Measurements from ENCODE around the gene VEPH1.

VEPH1 gene

GRCh38 chr3:157263027-157263426, 240.2 kb downstream of the VEPH1 start:
- Histone ChIP-seq H3K36me3 (ENCODE audit: control insufficient read depth, insufficient read depth, low read length) (no peaks in the 10 kb centered on the region), H2BK15ac (replicated peaks; ENCODE audit: low read depth) (no peak overlapping the region), H3K9ac (ENCODE audit: low read length) (no peak overlapping the region), H3K27ac (ENCODE audit: low read depth, low read length) (no peak overlapping the region), H4K5ac (ENCODE audit: low read length) (no peak overlapping the region), H3K79me1 (ENCODE audit: low read length) (no peaks in the 10 kb centered on the region), H4K8ac (ENCODE audit: low read depth, low read length) (no peak overlapping the region), H3K79me2 (ENCODE audit: control insufficient read depth, insufficient read depth, low read length) (no peaks in the 10 kb centered on the region), H3K27me3 (ENCODE audit: insufficient read depth, low read length, poor library complexity) (no peaks in the 10 kb centered on the region), H3K56ac (ENCODE audit: low read length) (no peak overlapping the region), H3K4me2 (ENCODE audit: low read length) (no peak overlapping the region), H3K4me3 (ENCODE audit: low read length) (no peak overlapping the region), H3K23ac (ENCODE audit: low read length) (no peak overlapping the region), H3K4me1 (ENCODE audit: control insufficient read depth, low read depth, low read length) (no peaks in the 10 kb centered on the region), H3K4ac (ENCODE audit: low read depth, low read length) (no peak overlapping the region), H2BK5ac (ENCODE audit: low read length) (no peak overlapping the region), H2AK5ac (ENCODE audit: low read length) (no peak overlapping the region), H2BK120ac (ENCODE audit: low read depth, low read length) (no peak overlapping the region), H3K18ac (ENCODE audit: low read length) (no peak overlapping the region)
- DNase-seq = no peak
- no CpG with 5 or more reads among the region's 1 CpG for WGBS (ENCODE audit: extremely low coverage, insufficient coverage, low lambda C conversion rate)

- H3K56ac ChIP-seq (ENCODE audit: low read length) = no peak overlapping the region
- no peak overlapping the region for H3K4me2 ChIP-seq (ENCODE audit: low read length)
- H3K4me1 ChIP-seq (ENCODE audit: control insufficient read depth, low read depth, low read length) = no peaks in the 10 kb centered on the region
- no peak overlapping the region for H3K23ac ChIP-seq (ENCODE audit: low read length)
- H3K36me3 ChIP-seq (ENCODE audit: control insufficient read depth, insufficient read depth, low read length) = no peaks in the 10 kb centered on the region
- H2BK120ac ChIP-seq (ENCODE audit: low read depth, low read length) = no peak overlapping the region
- no peak overlapping the region for H3K4ac ChIP-seq (ENCODE audit: low read depth, low read length)
- no peak for DNase-seq
- H2BK5ac ChIP-seq (ENCODE audit: low read length) = no peak overlapping the region
- H3K27me3 ChIP-seq (ENCODE audit: insufficient read depth, low read length, poor library complexity) = no peaks in the 10 kb centered on the region
- H4K5ac ChIP-seq (ENCODE audit: low read length) = no peak overlapping the region
- no peak overlapping the region for H3K27ac ChIP-seq (ENCODE audit: low read depth, low read length)
- H3K4me3 ChIP-seq (ENCODE audit: low read length) = no peak overlapping the region
- H3K79me2 ChIP-seq (ENCODE audit: control insufficient read depth, insufficient read depth, low read length) = no peaks in the 10 kb centered on the region
- H2AK5ac ChIP-seq (ENCODE audit: low read length) = no peak overlapping the region
- H3K9ac ChIP-seq (ENCODE audit: low read length) = no peak overlapping the region
- no peak overlapping the region for H4K8ac ChIP-seq (ENCODE audit: low read depth, low read length)
- H3K79me1 ChIP-seq (ENCODE audit: low read length) = no peaks in the 10 kb centered on the region
- no CpG with 5 or more reads among the region's 6 CpGs for WGBS (ENCODE audit: extremely low coverage, insufficient coverage, low lambda C conversion rate)
- no peak overlapping the region for H3K18ac ChIP-seq (ENCODE audit: low read length)
- no peak overlapping the region for H2BK15ac ChIP-seq (replicated peaks; ENCODE audit: low read depth)
Observed at GRCh38 chr3:157261000-157261399, 242.2 kb downstream of the VEPH1 start.

DNA sequence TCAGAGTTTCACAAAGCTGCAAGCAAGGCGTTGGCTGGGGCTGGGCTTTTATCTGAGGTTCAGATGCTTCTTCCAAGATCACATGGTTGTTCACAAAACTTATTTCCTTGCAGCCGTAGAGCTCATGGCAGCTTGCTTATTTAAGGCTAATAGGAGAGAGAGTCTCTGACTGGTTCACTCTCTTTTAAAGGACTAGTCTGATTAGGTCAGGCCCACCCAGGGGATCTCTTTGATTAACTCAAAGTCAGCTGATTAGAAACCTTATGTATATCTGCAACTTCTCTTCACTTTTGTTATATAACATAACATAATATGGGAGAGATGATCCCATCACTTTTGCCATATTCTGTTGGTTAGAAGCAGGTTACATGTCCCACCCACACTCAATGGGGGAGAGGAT, 243.4 kb downstream of the VEPH1 start:
- Histone ChIP-seq H4K8ac (ENCODE audit: low read depth, low read length) (no peak overlapping the region), H3K79me2 (ENCODE audit: control insufficient read depth, insufficient read depth, low read length) (no peaks in the 10 kb centered on the region), H3K4me2 (ENCODE audit: low read length) (no peak overlapping the region), H4K5ac (ENCODE audit: low read length) (no peak overlapping the region), H3K4me1 (ENCODE audit: control insufficient read depth, low read depth, low read length) (no peaks in the 10 kb centered on the region), H2BK120ac (ENCODE audit: low read depth, low read length) (no peak overlapping the region), H3K27me3 (ENCODE audit: insufficient read depth, low read length, poor library complexity) (no peaks in the 10 kb centered on the region), H3K4ac (ENCODE audit: low read depth, low read length) (no peak overlapping the region), H3K4me3 (ENCODE audit: low read length) (no peak overlapping the region), H3K36me3 (ENCODE audit: control insufficient read depth, insufficient read depth, low read length) (no peaks in the 10 kb centered on the region), H3K56ac (ENCODE audit: low read length) (no peak overlapping the region), H3K27ac (ENCODE audit: low read depth, low read length) (no peak overlapping the region), H2BK5ac (ENCODE audit: low read length) (no peak overlapping the region), H3K18ac (ENCODE audit: low read length) (no peak overlapping the region), H3K23ac (ENCODE audit: low read length) (no peak overlapping the region), H2AK5ac (ENCODE audit: low read length) (no peak overlapping the region), H3K9ac (ENCODE audit: low read length) (no peak overlapping the region), H2BK15ac (replicated peaks; ENCODE audit: low read depth) (no peak overlapping the region), H3K79me1 (ENCODE audit: low read length) (no peaks in the 10 kb centered on the region)
- no CpG with 5 or more reads among the region's 2 CpGs for WGBS (ENCODE audit: extremely low coverage, insufficient coverage, low lambda C conversion rate)
- DNase-seq = no peak

- H3K4me2 ChIP-seq (ENCODE audit: low read length) = no peak overlapping the region
- no peak overlapping the region for H3K56ac ChIP-seq (ENCODE audit: low read length)
- H2AK5ac ChIP-seq (ENCODE audit: low read length) = no peak overlapping the region
- H3K79me1 ChIP-seq (ENCODE audit: low read length) = no peaks in the 10 kb centered on the region
- no peak overlapping the region for H4K8ac ChIP-seq (ENCODE audit: low read depth, low read length)
- H3K36me3 ChIP-seq (ENCODE audit: control insufficient read depth, insufficient read depth, low read length) = no peaks in the 10 kb centered on the region
- H3K4ac ChIP-seq (ENCODE audit: low read depth, low read length) = no peak overlapping the region
- H3K79me2 ChIP-seq (ENCODE audit: control insufficient read depth, insufficient read depth, low read length) = no peaks in the 10 kb centered on the region
- H2BK5ac ChIP-seq (ENCODE audit: low read length) = no peak overlapping the region
- WGBS (ENCODE audit: extremely low coverage, insufficient coverage, low lambda C conversion rate) = no CpG with 5 or more reads among the region's 5 CpGs
- H3K27me3 ChIP-seq (ENCODE audit: insufficient read depth, low read length, poor library complexity) = no peaks in the 10 kb centered on the region
- no peak overlapping the region for H4K5ac ChIP-seq (ENCODE audit: low read length)
- H2BK120ac ChIP-seq (ENCODE audit: low read depth, low read length) = no peak overlapping the region
- H3K9ac ChIP-seq (ENCODE audit: low read length) = no peak overlapping the region
- no peak overlapping the region for H3K18ac ChIP-seq (ENCODE audit: low read length)
- no peak for DNase-seq
- H3K4me3 ChIP-seq (ENCODE audit: low read length) = no peak overlapping the region
- no peak overlapping the region for H3K23ac ChIP-seq (ENCODE audit: low read length)
- no peaks in the 10 kb centered on the region for H3K4me1 ChIP-seq (ENCODE audit: control insufficient read depth, low read depth, low read length)
- no peak overlapping the region for H3K27ac ChIP-seq (ENCODE audit: low read depth, low read length)
- no peak overlapping the region for H2BK15ac ChIP-seq (replicated peaks; ENCODE audit: low read depth)
Observed at GRCh38 chr3:157257101-157257500, 246.1 kb downstream of the VEPH1 start.

- Histone ChIP-seq H2BK120ac (ENCODE audit: low read depth, low read length) (no peak overlapping the region), H2AK5ac (ENCODE audit: low read length) (no peak overlapping the region), H3K27me3 (ENCODE audit: insufficient read depth, low read length, poor library complexity) (no peaks in the 10 kb centered on the region), H3K4me3 (ENCODE audit: low read length) (no peak overlapping the region), H4K8ac (ENCODE audit: low read depth, low read length) (no peak overlapping the region), H2BK15ac (replicated peaks; ENCODE audit: low read depth) (no peak overlapping the region), H3K36me3 (ENCODE audit: control insufficient read depth, insufficient read depth, low read length) (no peaks in the 10 kb centered on the region), H3K27ac (ENCODE audit: low read depth, low read length) (no peak overlapping the region), H3K9ac (ENCODE audit: low read length) (no peak overlapping the region), H2BK5ac (ENCODE audit: low read length) (no peak overlapping the region), H3K79me2 (ENCODE audit: control insufficient read depth, insufficient read depth, low read length) (no peaks in the 10 kb centered on the region), H3K79me1 (ENCODE audit: low read length) (no peaks in the 10 kb centered on the region), H3K18ac (ENCODE audit: low read length) (no peak overlapping the region), H3K4ac (ENCODE audit: low read depth, low read length) (no peak overlapping the region), H3K4me1 (ENCODE audit: control insufficient read depth, low read depth, low read length) (no peaks in the 10 kb centered on the region), H3K23ac (ENCODE audit: low read length) (no peak overlapping the region), H3K4me2 (ENCODE audit: low read length) (no peak overlapping the region), H3K56ac (ENCODE audit: low read length) (no peak overlapping the region), H4K5ac (ENCODE audit: low read length) (no peak overlapping the region)
- DNase-seq = no peak
- WGBS (ENCODE audit: extremely low coverage, insufficient coverage, low lambda C conversion rate) = no CpG with 5 or more reads among the region's 1 CpG
Observed at GRCh38 chr3:157255797-157256196, 247.4 kb downstream of the VEPH1 start.

GRCh38 chr3:157251685-157252084, 251.5 kb downstream of the VEPH1 start:
- Histone ChIP-seq H3K23ac (ENCODE audit: low read length) (no peak overlapping the region), H3K9ac (ENCODE audit: low read length) (no peak overlapping the region), H2BK15ac (replicated peaks; ENCODE audit: low read depth) (no peak overlapping the region), H3K18ac (ENCODE audit: low read length) (no peak overlapping the region), H2BK120ac (ENCODE audit: low read depth, low read length) (no peak overlapping the region), H3K79me1 (ENCODE audit: low read length) (no peaks in the 10 kb centered on the region), H2BK5ac (ENCODE audit: low read length) (no peak overlapping the region), H3K4me2 (ENCODE audit: low read length) (no peak overlapping the region), H3K27ac (ENCODE audit: low read depth, low read length) (no peak overlapping the region), H2AK5ac (ENCODE audit: low read length) (no peak overlapping the region), H3K79me2 (ENCODE audit: control insufficient read depth, insufficient read depth, low read length) (no peaks in the 10 kb centered on the region), H3K4me3 (ENCODE audit: low read length) (no peak overlapping the region), H3K36me3 (ENCODE audit: control insufficient read depth, insufficient read depth, low read length) (no peaks in the 10 kb centered on the region), H3K56ac (ENCODE audit: low read length) (no peak overlapping the region), H4K5ac (ENCODE audit: low read length) (no peak overlapping the region), H3K4ac (ENCODE audit: low read depth, low read length) (no peak overlapping the region), H3K27me3 (ENCODE audit: insufficient read depth, low read length, poor library complexity) (no peaks in the 10 kb centered on the region), H3K4me1 (ENCODE audit: control insufficient read depth, low read depth, low read length) (no peaks in the 10 kb centered on the region), H4K8ac (ENCODE audit: low read depth, low read length) (no peak overlapping the region)
- WGBS (ENCODE audit: extremely low coverage, insufficient coverage, low lambda C conversion rate) = no CpG with 5 or more reads among the region's 3 CpGs
- DNase-seq = no peak

Data from mesendoderm (in vitro differentiated cells).